GM23248 (cell line): ENCODE results near the gene CISH.

Experiments used
- EZH2 ChIP-seq: fragments of 200-600 bp; sonication (generic); IDR thresholded peaks from 2 replicates; pipeline ENCODE4 v1.6.1; 2018; ENCODE audit warnings: antibody characterized with exemption, mild to moderate bottlenecking; ENCODE audit not compliant: insufficient read depth, poor library complexity, severe bottlenecking
- EZH2phosphoT487 ChIP-seq: fragments of 200-600 bp; sonication (generic); IDR thresholded peaks from 2 replicates; pipeline ENCODE4 v1.6.1; 2018; ENCODE audit warnings: antibody characterized with exemption, moderate library complexity, mild to moderate bottlenecking, low read depth; ENCODE audit not compliant: insufficient read depth

- TF ChIP-seq EZH2phosphoT487 (no peak), EZH2 (no peak)
Observed at GRCh38 chr3:50600841-50601591, 10.6 kb downstream of the CISH start.
